IPS-15b (cell line): Measurements from ENCODE around the gene CRYBB2.
"Not testable (repeated sequence)": the region's sequence is repeated elsewhere in the genome, so short reads cannot be mapped to it uniquely, and the experiment has no call there.

ENCODE experiments used
- H3K27me3 ChIP-seq: one replicate; pipeline ENCODE4 v1.6.1; 2013; ENCODE audit warnings: low read length; ENCODE audit not compliant: control insufficient read depth, insufficient read depth
- H3K36me3 ChIP-seq: one replicate; pipeline ENCODE4 v1.6.1; 2013; ENCODE audit warnings: low read length; ENCODE audit not compliant: control insufficient read depth, insufficient read depth
- H3K4me1 ChIP-seq: one replicate; pipeline ENCODE4 v1.6.1; 2013; ENCODE audit warnings: mild to moderate bottlenecking, low read length; ENCODE audit not compliant: control insufficient read depth, insufficient read depth
- H3K4me3 ChIP-seq: one replicate; pipeline ENCODE4 v1.5.1; 2013; ENCODE audit warnings: low read depth, low read length
- H3K9ac ChIP-seq: one replicate; pipeline ENCODE4 v1.6.1; 2013; ENCODE audit warnings: low read depth, mild to moderate bottlenecking, low read length
- H3K9me3 ChIP-seq: one replicate; pipeline ENCODE4 v1.6.1; 2013; ENCODE audit warnings: mild to moderate bottlenecking, low read length; ENCODE audit not compliant: control insufficient read depth, insufficient read depth

Gene CRYBB2

GRCh38 chr22:25201557-25202273 lies 17.7 kb upstream of the CRYBB2 start:
- Histone ChIP-seq H3K36me3 (no peaks in the 10 kb centered on the region), H3K9ac (no peak overlapping the region), H3K4me3 (no peak overlapping the region), H3K9me3 (no peaks in the 10 kb centered on the region), H3K27me3 (no peaks in the 10 kb centered on the region), H3K4me1 (no peaks in the 10 kb centered on the region)

GRCh38 chr22:25202290-25202921 lies 17.0 kb upstream of the CRYBB2 start:
- H3K4me1 ChIP-seq = no peaks in the 10 kb centered on the region
- no peaks in the 10 kb centered on the region for H3K27me3 ChIP-seq
- H3K9me3 ChIP-seq = no peaks in the 10 kb centered on the region
- H3K9ac ChIP-seq = no peak overlapping the region
- H3K4me3 ChIP-seq = no peak overlapping the region
- H3K36me3 ChIP-seq = no peaks in the 10 kb centered on the region

GRCh38 chr22:25203082-25203481 lies 16.4 kb upstream of the CRYBB2 start:
- Histone ChIP-seq H3K27me3 (no peaks in the 10 kb centered on the region), H3K4me1 (no peaks in the 10 kb centered on the region), H3K36me3 (no peaks in the 10 kb centered on the region), H3K9ac (no peak overlapping the region), H3K9me3 (no peaks in the 10 kb centered on the region), H3K4me3 (no peak overlapping the region)

- not testable (repeated sequence) for H3K9ac ChIP-seq, H3K4me3 ChIP-seq, H3K36me3 ChIP-seq, H3K4me1 ChIP-seq, H3K27me3 ChIP-seq, H3K9me3 ChIP-seq
Observed at GRCh38 chr22:25204547-25204946, 14.9 kb upstream of the CRYBB2 start.

GRCh38 chr22:25205847-25206246 lies 13.6 kb upstream of the CRYBB2 start:
- Histone ChIP-seq H3K27me3 (no peaks in the 10 kb centered on the region), H3K4me3 (no peak overlapping the region), H3K9me3 (no peaks in the 10 kb centered on the region)

GRCh38 chr22:25206998-25207397 lies 12.4 kb upstream of the CRYBB2 start:
- Histone ChIP-seq H3K9ac (no peak overlapping the region), H3K4me1 (no peaks in the 10 kb centered on the region), H3K27me3 (no peaks in the 10 kb centered on the region), H3K36me3 (no peaks in the 10 kb centered on the region), H3K9me3 (no peaks in the 10 kb centered on the region), H3K4me3 (no peak overlapping the region)

More at GRCh38 chr22:25205847-25206246, 13.6 kb upstream of the CRYBB2 start:
- H3K36me3 ChIP-seq = no peaks in the 10 kb centered on the region
- no peaks in the 10 kb centered on the region for H3K4me1 ChIP-seq
- H3K9ac ChIP-seq = no peak overlapping the region

GRCh38 chr22:25207553-25208157 lies 11.8 kb upstream of the CRYBB2 start:
- H3K9me3 ChIP-seq = no peaks in the 10 kb centered on the region
- no peaks in the 10 kb centered on the region for H3K27me3 ChIP-seq

GRCh38 chr22:25208328-25208727 lies 11.1 kb upstream of the CRYBB2 start:
- Histone ChIP-seq H3K36me3 (no peaks in the 10 kb centered on the region), H3K9me3 (no peaks in the 10 kb centered on the region), H3K4me3 (no peak overlapping the region)

More at GRCh38 chr22:25207553-25208157, 11.8 kb upstream of the CRYBB2 start:
- Histone ChIP-seq H3K4me3 (no peak overlapping the region), H3K9ac (no peak overlapping the region), H3K36me3 (no peaks in the 10 kb centered on the region), H3K4me1 (no peaks in the 10 kb centered on the region)

GRCh38 chr22:25208743-25209505 lies 10.5 kb upstream of the CRYBB2 start:
- Histone ChIP-seq H3K36me3 (no peaks in the 10 kb centered on the region), H3K4me1 (no peaks in the 10 kb centered on the region), H3K4me3 (no peak overlapping the region), H3K9ac (no peak overlapping the region), H3K9me3 (no peaks in the 10 kb centered on the region), H3K27me3 (no peaks in the 10 kb centered on the region)

More at GRCh38 chr22:25208328-25208727, 11.1 kb upstream of the CRYBB2 start:
- Histone ChIP-seq H3K4me1 (no peaks in the 10 kb centered on the region), H3K9ac (no peak overlapping the region), H3K27me3 (no peaks in the 10 kb centered on the region)

GRCh38 chr22:25210793-25211192 lies 8.6 kb upstream of the CRYBB2 start:
- H3K9ac ChIP-seq = no peak overlapping the region
- no peaks in the 10 kb centered on the region for H3K9me3 ChIP-seq
- H3K36me3 ChIP-seq = no peaks in the 10 kb centered on the region
- H3K4me1 ChIP-seq = no peaks in the 10 kb centered on the region
- H3K4me3 ChIP-seq = no peak overlapping the region
- no peaks in the 10 kb centered on the region for H3K27me3 ChIP-seq

GRCh38 chr22:25212337-25212736 lies 7.1 kb upstream of the CRYBB2 start:
- Histone ChIP-seq H3K9me3 (no peaks in the 10 kb centered on the region), H3K4me1 (no peaks in the 10 kb centered on the region), H3K4me3 (no peak overlapping the region), H3K27me3 (no peaks in the 10 kb centered on the region), H3K9ac (no peak overlapping the region), H3K36me3 (no peaks in the 10 kb centered on the region)
